Measurements from ENCODE around the gene DUOX1. TPM values are rescaled to one million over a fixed set of nuclear protein-coding genes. Genes with fewer than 3 reads are reported as not detected.

Gene DUOX1
- total and polyA plus RNA-seq, 2 donors (not counting 1 experiment from before 2014, with no cell fraction given): not detected

DNA sequence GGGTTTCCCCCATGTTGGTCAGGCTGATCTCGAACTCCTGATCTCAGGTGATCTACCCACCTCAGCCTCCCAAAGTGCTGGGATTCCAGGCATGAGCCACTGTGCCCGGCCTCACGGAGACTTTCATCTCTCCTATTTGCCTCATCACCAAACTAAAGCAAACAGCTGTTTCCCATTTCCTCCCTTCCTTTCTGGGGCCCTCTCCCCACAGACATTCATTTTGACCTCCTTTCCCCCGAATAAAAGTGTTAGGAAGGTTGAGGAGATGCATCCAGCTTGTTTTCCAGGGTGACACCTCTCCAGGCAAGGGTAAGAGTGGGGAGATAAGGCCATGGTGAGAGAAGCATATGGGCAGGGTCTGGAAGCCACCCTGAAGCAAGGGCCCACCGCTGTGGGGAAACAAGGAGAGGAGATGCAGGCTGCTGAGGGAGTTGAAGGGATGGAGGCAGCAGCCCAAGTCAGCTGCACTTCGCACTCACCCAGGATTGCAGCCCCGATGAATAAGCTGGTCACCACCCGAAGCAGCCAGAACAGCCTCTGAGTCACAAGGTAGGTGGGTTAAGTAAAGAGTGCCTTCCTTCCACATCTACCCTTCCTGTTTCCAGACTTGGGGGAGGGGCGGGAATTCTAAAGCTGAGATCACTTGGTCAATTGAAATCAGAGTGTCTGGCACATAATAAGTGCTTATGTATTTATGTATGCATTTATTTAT lies 7.9 kb upstream of the DUOX1 start:
- H2AFZ ChIP-seq (ENCODE audit: low read length): no peak overlapping the region
- H3K9ac ChIP-seq (ENCODE audit: insufficient read depth, low read length): no peak overlapping the region
- peaks cover 25% of the 10 kb centered on the region for H3K27me3 ChIP-seq (ENCODE audit: control insufficient read depth, insufficient read depth, low read length)
- H3K36me3 ChIP-seq (ENCODE audit: control insufficient read depth, insufficient read depth, low read length): no peaks in the 10 kb centered on the region
- H3K79me2 ChIP-seq (ENCODE audit: control insufficient read depth, insufficient read depth, low read length): no peaks in the 10 kb centered on the region
- H4K20me1 ChIP-seq (ENCODE audit: control insufficient read depth, extremely low read depth, insufficient read depth, low read length): no peaks in the 10 kb centered on the region
- peak; percentile 69 to 93 for DNase-seq (ENCODE audit: low read depth in 2 of 2)
- H3K9me3 ChIP-seq (ENCODE audit: control insufficient read depth, insufficient read depth, low read depth, low read length): no peaks in the 10 kb centered on the region
- no peak overlapping the region for H3K4me2 ChIP-seq (ENCODE audit: extremely low read depth, insufficient read depth, low read length)
- no peak overlapping the region for H3K27ac ChIP-seq (ENCODE audit: insufficient read depth, low read length)
- TF ChIP-seq CTCF (conservative IDR thresholded peaks at IDR 0.05 in 1 of 2, IDR thresholded peaks at IDR 0.05 in 1 of 2; ENCODE audit: low read depth in 1 of 2, low read length in 2 of 2) (no peak), EZH2 (IDR thresholded peaks at IDR 0.05; ENCODE audit: low read length, missing control alignments) (no peak)
- H3K4me3 ChIP-seq (replicated peaks in 1 of 4; ENCODE audit: control extremely low read depth in 1 of 4, insufficient read depth in 1 of 4, low read depth in 3 of 4, low read length in 4 of 4): no peak overlapping the region
- H3K4me1 ChIP-seq (ENCODE audit: control insufficient read depth, extremely low read depth, insufficient read depth, low read length): peaks cover 2% of the 10 kb centered on the region

DNA sequence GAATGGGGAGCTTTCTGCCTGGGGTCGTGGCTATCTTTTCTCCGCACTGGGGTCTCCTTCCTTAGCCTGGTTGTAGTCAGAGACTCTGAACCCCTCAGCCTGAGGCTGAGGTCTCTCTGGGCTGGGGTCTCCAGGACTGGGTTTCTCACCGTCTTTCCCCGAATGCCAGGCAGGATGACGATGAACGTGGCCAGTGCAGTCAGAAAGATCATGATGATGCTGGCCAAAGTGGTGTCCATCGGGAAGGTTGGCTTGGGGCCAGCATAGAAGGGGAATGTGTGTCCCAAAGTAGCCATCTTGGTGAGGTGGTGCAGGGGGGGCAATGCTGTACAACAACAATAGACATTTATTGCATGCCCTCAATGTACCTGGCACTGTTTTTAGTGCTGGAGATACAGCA lies 7.1 kb upstream of the DUOX1 start:
- H3K9ac ChIP-seq (ENCODE audit: insufficient read depth, low read length): no peak overlapping the region
- TF ChIP-seq EZH2 (IDR thresholded peaks at IDR 0.05; ENCODE audit: low read length, missing control alignments): no peak
- TF ChIP-seq CTCF (conservative IDR thresholded peaks at IDR 0.05 in 1 of 2, IDR thresholded peaks at IDR 0.05 in 1 of 2; ENCODE audit: low read depth in 1 of 2, low read length in 2 of 2): no peak
- DNase-seq (ENCODE audit: low read depth in 2 of 2): no peak

GRCh38 chr15:45123397-45123796 lies 6.4 kb upstream of the DUOX1 start:
- Histone ChIP-seq H3K4me2 (ENCODE audit: extremely low read depth, insufficient read depth, low read length) (no peak overlapping the region), H3K27ac (ENCODE audit: insufficient read depth, low read length) (no peak overlapping the region), H3K4me3 (replicated peaks in 1 of 4; ENCODE audit: control extremely low read depth in 1 of 4, insufficient read depth in 1 of 4, low read depth in 3 of 4, low read length in 4 of 4) (no peak overlapping the region), H3K36me3 (ENCODE audit: control insufficient read depth, insufficient read depth, low read length) (no peaks in the 10 kb centered on the region), H3K27me3 (ENCODE audit: control insufficient read depth, insufficient read depth, low read length) (peaks cover 23% of the 10 kb centered on the region), H3K9ac (ENCODE audit: insufficient read depth, low read length) (no peak overlapping the region), H3K4me1 (ENCODE audit: control insufficient read depth, extremely low read depth, insufficient read depth, low read length) (peaks cover 2% of the 10 kb centered on the region), H2AFZ (ENCODE audit: low read length) (no peak overlapping the region), H4K20me1 (ENCODE audit: control insufficient read depth, extremely low read depth, insufficient read depth, low read length) (no peaks in the 10 kb centered on the region), H3K9me3 (ENCODE audit: control insufficient read depth, insufficient read depth, low read depth, low read length) (no peaks in the 10 kb centered on the region), H3K79me2 (ENCODE audit: control insufficient read depth, insufficient read depth, low read length) (no peaks in the 10 kb centered on the region)
- no peak for DNase-seq (ENCODE audit: low read depth in 2 of 2)
- TF ChIP-seq CTCF (conservative IDR thresholded peaks at IDR 0.05 in 1 of 2, IDR thresholded peaks at IDR 0.05 in 1 of 2; ENCODE audit: low read depth in 1 of 2, low read length in 2 of 2) (no peak), EZH2 (IDR thresholded peaks at IDR 0.05; ENCODE audit: low read length, missing control alignments) (no peak)

More for the DNA sequence above, 7.1 kb upstream of the DUOX1 start:
- H4K20me1 ChIP-seq (ENCODE audit: control insufficient read depth, extremely low read depth, insufficient read depth, low read length): no peaks in the 10 kb centered on the region
- no peak overlapping the region for H2AFZ ChIP-seq (ENCODE audit: low read length)
- peaks cover 18% of the 10 kb centered on the region for H3K27me3 ChIP-seq (ENCODE audit: control insufficient read depth, insufficient read depth, low read length)
- H3K4me3 ChIP-seq (replicated peaks in 1 of 4; ENCODE audit: control extremely low read depth in 1 of 4, insufficient read depth in 1 of 4, low read depth in 3 of 4, low read length in 4 of 4): no peak overlapping the region
- H3K36me3 ChIP-seq (ENCODE audit: control insufficient read depth, insufficient read depth, low read length): no peaks in the 10 kb centered on the region
- H3K79me2 ChIP-seq (ENCODE audit: control insufficient read depth, insufficient read depth, low read length): no peaks in the 10 kb centered on the region
- no peaks in the 10 kb centered on the region for H3K9me3 ChIP-seq (ENCODE audit: control insufficient read depth, insufficient read depth, low read depth, low read length)
- H3K4me1 ChIP-seq (ENCODE audit: control insufficient read depth, extremely low read depth, insufficient read depth, low read length): peaks cover 2% of the 10 kb centered on the region
- H3K27ac ChIP-seq (ENCODE audit: insufficient read depth, low read length): no peak overlapping the region
- no peak overlapping the region for H3K4me2 ChIP-seq (ENCODE audit: extremely low read depth, insufficient read depth, low read length)
